GM10266 (cell line): ENCODE results near the gene IP6K2.

Experiments used
- DNase-seq: peaks from one replicate; pipeline ENCODE4 v3.0.0; 2012; ENCODE audit errors: extremely low spot score
- TF ChIP-seq, protein P1 (sequence below): IDR thresholded peaks from 2 replicates; pipeline ENCODE4 v1.5.1; 2012; ENCODE audit warnings: mild to moderate bottlenecking, low read depth; ENCODE audit not compliant: control insufficient read depth, insufficient read depth; ENCODE audit errors: missing control alignments

The IP6K2 gene

DNA sequence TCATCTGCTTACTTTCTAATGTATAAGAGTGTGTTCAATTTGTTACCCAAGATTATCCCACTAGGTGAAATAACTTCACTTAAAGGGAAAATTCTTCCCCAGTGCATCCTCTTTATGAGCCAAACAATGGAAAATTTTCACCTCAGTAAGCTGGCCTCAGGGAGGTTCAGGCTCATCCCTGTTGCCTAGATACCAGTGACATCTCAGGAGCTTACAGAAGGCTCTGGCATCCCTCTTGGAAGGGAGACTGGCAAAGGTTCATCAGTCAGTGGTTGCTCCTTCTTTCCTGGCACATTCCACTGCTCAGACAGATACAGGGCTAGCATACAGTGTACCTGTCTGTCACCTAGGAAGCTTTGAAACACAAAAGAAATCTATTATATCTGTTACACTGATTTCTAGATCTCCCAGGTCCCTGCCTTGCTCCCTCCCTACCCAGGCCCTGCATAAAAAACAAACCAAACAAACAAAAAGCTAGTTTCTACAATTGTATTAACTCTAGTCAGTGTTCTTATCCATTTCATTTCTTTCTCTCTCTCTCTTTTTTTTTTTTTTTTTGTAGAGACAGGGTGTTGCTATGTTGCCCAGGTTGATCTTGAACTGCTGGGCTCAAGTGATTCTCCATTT, 1.7 kb downstream of the IP6K2 start:
- DNase-seq = no peak
- TF ChIP-seq, protein P1, sequence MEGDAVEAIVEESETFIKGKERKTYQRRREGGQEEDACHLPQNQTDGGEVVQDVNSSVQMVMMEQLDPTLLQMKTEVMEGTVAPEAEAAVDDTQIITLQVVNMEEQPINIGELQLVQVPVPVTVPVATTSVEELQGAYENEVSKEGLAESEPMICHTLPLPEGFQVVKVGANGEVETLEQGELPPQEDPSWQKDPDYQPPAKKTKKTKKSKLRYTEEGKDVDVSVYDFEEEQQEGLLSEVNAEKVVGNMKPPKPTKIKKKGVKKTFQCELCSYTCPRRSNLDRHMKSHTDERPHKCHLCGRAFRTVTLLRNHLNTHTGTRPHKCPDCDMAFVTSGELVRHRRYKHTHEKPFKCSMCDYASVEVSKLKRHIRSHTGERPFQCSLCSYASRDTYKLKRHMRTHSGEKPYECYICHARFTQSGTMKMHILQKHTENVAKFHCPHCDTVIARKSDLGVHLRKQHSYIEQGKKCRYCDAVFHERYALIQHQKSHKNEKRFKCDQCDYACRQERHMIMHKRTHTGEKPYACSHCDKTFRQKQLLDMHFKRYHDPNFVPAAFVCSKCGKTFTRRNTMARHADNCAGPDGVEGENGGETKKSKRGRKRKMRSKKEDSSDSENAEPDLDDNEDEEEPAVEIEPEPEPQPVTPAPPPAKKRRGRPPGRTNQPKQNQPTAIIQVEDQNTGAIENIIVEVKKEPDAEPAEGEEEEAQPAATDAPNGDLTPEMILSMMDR = no peak

DNA sequence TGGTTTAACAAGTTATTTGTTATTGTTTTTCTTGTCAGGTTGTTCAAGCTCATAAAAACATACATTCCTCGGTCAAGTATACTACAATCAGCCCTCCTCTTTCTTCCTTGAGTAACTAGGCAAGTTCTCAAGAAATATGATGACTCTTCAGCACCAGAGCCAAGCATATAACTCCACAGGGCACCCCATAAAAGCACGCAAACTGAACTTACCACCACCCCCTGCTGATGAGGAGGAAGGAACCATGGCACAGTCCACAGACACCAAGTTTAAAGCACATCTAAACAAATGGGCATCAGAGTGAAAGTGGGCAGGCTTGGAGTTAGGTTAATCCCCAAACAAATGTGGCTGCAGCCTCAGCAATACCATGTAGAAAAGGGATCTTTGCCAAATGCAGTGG, 5.3 kb downstream of the IP6K2 start:
- TF ChIP-seq, protein P1 = no peak
- no peak for DNase-seq

DNA sequence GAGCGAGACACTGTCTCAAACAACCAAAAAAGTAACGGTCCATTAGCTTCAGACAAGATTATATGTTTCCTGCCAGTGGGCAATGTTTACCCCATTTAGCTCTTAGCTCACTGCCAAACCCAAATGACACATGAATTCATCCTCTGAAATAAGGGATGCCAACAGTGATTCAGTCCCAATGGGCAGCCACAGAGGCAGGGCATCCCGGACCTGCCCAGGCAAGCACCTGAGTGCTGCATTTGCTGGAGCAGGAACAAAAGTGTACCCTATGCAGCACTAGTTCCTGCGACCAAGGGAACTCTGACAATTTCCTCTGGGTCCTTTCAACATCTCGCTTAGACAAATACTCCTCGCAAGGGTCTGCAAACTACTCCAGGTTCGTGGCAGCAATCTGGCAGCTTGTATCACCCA, 8.0 kb downstream of the IP6K2 start:
- DNase-seq = no peak
- TF ChIP-seq, protein P1 = no peak

DNA sequence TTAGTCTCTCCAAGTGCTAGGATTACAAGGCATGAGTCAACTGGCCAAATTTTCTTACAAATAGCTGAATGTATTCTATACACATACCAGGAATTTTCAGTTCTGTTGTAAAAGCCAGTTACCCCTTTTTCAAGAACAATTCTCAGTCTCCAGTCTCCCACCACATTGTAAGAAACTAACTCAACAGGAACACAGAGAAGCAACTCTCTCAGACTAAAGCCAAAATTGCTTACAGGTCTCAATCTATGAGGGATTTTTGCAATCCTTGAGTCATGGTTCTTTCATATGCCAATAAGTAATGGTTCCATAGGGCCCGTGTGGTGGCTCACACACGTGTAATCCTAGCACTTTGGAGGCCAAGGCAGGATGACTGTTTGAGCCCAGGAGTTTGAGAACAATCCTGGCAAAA, 8.5 kb downstream of the IP6K2 start:
- TF ChIP-seq, protein P1 = no peak
- no peak for DNase-seq

DNA sequence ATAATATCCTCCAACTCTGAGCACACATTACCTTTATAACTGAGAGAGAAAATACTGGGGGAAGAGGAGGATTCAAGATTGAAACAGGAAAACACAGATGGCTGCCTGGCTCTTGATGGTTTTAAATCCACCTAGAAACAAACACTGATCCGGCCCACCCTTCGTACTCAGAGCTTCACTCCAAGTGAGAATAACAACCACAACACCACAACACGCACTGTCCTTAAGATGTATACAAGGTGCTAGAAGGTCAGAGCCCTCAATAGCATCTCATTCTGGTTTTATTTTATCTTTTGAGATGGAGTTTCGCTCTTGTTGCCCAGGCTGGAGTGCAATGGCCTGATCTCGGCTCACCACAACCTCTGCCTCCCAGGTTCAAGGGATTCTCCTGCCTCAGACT, 9.9 kb downstream of the IP6K2 start:
- TF ChIP-seq, protein P1 = no peak
- DNase-seq = no peak

DNA sequence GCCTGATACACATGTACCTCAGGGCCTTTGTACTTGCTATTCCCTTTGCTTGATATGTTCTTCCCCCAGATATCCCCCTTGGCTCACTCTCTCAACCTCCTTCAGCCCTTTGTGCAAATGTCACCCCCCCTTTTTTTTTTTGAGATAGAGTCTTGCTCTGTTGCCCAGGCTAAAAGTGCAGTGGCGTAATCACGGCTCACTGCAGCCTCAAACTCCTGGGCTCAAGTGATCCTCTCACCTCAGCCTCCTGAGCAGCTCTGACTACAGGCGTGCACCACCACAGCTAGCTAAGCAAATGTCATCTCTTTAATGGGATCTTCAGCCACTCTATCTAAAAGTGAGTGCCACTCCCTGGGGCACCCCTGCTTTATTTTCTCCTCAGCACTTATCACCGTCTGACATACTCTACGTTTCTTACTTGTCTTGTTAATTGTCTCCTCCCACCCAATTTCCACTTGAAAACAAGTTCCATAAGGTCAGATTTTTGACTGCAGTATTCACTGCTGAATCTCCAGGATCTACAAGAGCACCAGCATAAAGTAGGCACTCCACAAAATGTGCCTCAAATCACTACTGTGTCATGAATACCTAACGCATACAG, 14.6 kb downstream of the IP6K2 start:
- no peak for DNase-seq
- TF ChIP-seq, protein P1 = no peak

DNA sequence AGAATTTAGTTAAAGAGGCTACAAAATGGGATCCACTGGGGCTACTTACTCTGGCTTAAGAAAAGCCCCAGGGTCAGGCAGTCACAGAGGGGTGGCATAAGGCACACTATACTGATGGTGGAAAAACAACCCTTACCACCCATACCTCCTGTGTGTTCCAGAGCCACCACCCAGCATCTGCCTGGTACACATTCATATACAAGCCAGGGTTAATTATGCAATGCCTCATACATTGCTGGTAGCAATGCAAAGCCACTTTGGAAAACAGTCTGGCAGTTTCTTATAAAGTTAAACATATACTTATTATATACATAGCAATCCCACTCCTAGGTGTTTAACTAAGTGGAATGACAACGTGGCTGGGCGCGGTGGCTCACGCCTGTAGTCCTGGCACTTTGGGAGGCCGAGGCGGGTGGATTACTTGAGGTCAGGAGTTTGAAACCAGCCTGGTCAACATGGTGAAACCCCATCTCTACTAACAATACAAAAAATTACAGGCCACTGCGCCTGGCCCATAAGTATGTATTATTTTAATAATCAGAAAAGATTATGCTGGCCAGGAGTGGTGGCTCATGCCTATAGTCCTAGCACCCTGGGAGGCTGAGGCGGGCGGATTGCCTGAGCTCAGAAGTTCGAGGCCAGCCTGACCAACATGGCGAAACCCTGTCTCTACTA, 16.2 kb downstream of the IP6K2 start:
- no peak for DNase-seq
- TF ChIP-seq, protein P1 = no peak
